ENCODE results near the gene BST2.

BST2 gene

GRCh38 chr19:17405250-17406045 lies at the start of gene BST2:
TSS of gene BST2 (minus strand) at chr19:17405630. CDS start at chr19:17405575, 55 bp downstream.
- peak in 1 of 3 experiments; percentile 29 for DNase-seq (ENCODE audit: low read depth in 3 of 3)

GRCh38 chr19:17454576-17455071 lies 49.2 kb upstream of the BST2 start:
- no peak for DNase-seq (ENCODE audit: low read depth in 3 of 3)

GRCh38 chr19:17451820-17452219 lies 46.4 kb upstream of the BST2 start:
- no peak for DNase-seq (ENCODE audit: low read depth in 3 of 3)

GRCh38 chr19:17450264-17451075 lies 45.0 kb upstream of the BST2 start:
- peak in 2 of 3 experiments; percentile 25 to 26 for DNase-seq (ENCODE audit: low read depth in 3 of 3)

GRCh38 chr19:17448131-17448967 lies 42.9 kb upstream of the BST2 start, which contains the start of gene TMEM221:
TSS of gene TMEM221 (minus strand) at chr19:17448668. CDS start at chr19:17448462, 206 bp downstream.
- DNase-seq (ENCODE audit: low read depth in 3 of 3): peak in 2 of 3 experiments; percentile 32

GRCh38 chr19:17447704-17448130 lies 42.3 kb upstream of the BST2 start:
- no peak for DNase-seq (ENCODE audit: low read depth in 3 of 3)

GRCh38 chr19:17445526-17446165 lies 40.2 kb upstream of the BST2 start:
- no peak for DNase-seq (ENCODE audit: low read depth in 3 of 3)

- DNase-seq (ENCODE audit: low read depth in 3 of 3): no peak
Observed at GRCh38 chr19:17441241-17442021, 36.0 kb upstream of the BST2 start.

GRCh38 chr19:17436874-17437267 lies 31.4 kb upstream of the BST2 start:
- no peak for DNase-seq (ENCODE audit: low read depth in 3 of 3)

- DNase-seq (ENCODE audit: low read depth in 3 of 3): no peak
Observed at GRCh38 chr19:17436094-17436873, 30.9 kb upstream of the BST2 start.

- DNase-seq (ENCODE audit: low read depth in 3 of 3): no peak
Observed at GRCh38 chr19:17435218-17435617, 29.8 kb upstream of the BST2 start.

GRCh38 chr19:17431417-17431816 lies 26.0 kb upstream of the BST2 start:
- DNase-seq (ENCODE audit: low read depth in 3 of 3): no peak

- DNase-seq (ENCODE audit: low read depth in 3 of 3): no peak
Observed at GRCh38 chr19:17429641-17430113, 24.2 kb upstream of the BST2 start.

GRCh38 chr19:17424743-17425365 lies 19.4 kb upstream of the BST2 start:
- no peak for DNase-seq (ENCODE audit: low read depth in 3 of 3)

GRCh38 chr19:17423429-17424208 lies 18.2 kb upstream of the BST2 start:
- no peak for DNase-seq (ENCODE audit: low read depth in 3 of 3)

GRCh38 chr19:17421942-17422341 lies 16.5 kb upstream of the BST2 start:
- DNase-seq (ENCODE audit: low read depth in 3 of 3): no peak

GRCh38 chr19:17420475-17420924 lies 15.1 kb upstream of the BST2 start:
- DNase-seq (ENCODE audit: low read depth in 3 of 3): no peak
